ENCODE measurements around the gene CRACR2B.

CRACR2B gene

DNA sequence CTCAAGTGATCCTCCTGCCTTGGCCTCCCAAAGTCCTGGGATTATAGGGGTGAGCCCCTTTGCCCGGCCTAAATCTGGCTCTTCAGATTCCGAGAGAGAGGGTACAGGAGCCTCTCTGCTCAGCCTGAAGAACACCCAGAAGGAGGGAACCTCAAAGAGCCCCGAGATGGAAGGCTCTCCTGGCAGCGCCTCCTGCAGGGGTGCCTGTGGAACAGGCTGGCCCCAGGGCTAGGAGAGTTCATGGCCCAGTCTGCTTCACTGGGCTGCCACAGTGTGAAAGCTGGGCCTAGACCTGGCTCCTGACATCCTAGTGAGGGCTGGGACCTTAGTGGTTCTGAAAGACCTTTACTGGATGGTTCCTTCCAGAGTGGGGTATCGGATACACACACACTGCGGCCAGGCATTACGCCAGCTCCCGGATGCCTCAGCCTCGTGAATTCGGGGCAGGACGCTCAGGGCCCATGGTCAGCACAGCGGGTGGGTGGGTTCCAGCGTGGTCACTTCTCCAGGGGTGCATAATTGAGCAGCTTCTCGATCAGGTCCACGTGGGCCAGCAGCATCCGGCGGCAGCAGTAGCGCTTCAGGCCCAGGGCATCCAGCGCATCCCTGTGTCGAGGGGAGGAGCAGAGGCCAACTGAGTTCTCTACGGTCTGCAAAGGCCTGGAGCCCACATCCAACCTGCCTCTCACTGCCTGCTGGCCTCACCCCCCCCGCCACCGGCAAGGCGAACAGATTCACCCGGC, 12.3 kb downstream of the CRACR2B start:
- no peak for DNase-seq

DNA sequence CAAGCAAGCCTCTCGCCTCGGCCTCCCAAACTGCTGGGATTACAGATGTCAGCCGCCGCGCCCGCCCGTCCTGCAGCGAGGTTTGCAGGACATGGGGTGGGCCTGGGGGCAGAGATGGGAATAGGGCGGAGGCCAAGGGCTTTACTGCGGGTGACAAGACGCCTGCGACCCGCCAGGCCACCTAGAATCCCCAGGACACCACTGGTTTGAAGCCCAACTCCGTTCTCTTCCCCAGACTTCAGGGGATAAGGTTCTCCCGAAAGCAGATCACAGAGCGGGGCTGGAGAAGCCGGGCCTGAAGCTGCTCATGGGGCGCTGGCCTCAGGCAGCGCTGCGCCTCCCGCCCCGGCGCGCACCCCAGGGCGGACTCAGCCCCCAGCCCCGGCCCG, 14.3 kb downstream of the CRACR2B start:
- no peak for DNase-seq

DNA sequence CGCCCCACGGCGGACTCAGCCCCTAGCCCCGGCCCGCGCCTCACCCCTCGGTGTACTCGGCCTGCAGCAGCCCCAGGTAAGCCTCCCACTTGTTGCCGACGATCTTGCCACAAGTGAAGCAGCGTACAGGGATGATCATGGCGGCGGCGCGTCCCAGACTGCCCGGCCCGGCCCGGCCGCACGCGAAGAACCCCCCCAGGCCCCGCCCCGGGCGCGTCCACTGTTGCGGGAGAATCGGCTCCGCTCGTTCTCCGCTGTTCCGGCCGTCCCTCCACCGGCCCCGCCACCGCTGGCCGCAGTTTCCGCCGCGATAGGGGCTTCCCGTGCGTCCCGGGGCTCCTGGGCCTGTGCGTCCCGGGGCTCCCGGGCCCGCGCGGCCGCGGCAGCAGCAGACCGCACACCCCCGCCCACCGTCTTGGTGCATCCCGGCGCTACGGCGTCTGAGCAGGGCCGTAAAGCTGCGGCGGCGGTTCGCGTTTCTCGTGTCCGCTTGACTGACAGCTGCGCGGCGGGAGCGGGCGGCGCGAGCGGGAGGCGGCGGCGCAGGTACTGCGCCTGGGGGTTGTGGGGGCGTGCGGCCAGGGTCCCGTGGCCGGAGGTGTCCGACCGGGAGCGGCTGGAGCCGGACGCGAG, 14.8 kb downstream of the CRACR2B start, which contains the start of the genes POLR2L and TSPAN4:
POLR2L (minus strand) TSS at position 160 of the 633 bp plus-strand sequence; CDS start at position 139, 21 bp downstream.
TSPAN4 (plus strand) TSS at position 483 of the 633 bp plus-strand sequence. CDS start 7,453 bp downstream, outside the sequence.
- peak; percentile 89 for DNase-seq

DNA sequence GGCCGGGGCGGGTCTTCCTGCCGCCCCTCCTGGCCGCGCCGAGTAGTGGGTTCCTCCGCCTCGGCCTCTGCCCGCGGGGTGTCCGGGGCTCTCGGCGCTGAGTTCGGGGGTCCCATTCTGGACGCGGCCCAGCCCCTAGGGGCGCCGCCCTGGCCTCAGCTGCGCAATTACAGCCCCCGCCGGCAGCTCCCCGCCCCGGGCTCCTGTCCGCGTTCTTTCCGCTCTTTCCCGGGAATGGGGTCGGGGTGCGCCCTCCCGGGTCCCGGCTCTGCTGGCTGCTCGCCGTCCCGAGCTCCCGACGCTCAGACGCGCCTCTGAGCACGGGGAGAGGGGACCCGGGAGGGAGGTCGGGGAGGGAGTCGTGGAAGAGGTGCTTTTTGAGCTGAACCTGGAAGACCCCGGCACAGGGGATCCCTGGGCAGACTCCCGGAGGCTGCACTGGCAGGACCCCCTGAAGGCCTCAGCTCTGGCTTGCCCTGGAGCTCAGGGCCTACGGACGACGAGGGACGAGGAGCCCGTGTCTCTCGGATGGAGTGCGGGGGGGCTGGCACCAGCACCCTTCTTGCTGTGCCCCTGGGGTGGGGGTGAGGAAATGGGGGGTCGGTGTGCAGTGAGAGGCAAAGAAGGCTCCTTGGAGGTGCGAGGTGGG, 15.5 kb downstream of the CRACR2B start:
- DNase-seq = no peak

DNA sequence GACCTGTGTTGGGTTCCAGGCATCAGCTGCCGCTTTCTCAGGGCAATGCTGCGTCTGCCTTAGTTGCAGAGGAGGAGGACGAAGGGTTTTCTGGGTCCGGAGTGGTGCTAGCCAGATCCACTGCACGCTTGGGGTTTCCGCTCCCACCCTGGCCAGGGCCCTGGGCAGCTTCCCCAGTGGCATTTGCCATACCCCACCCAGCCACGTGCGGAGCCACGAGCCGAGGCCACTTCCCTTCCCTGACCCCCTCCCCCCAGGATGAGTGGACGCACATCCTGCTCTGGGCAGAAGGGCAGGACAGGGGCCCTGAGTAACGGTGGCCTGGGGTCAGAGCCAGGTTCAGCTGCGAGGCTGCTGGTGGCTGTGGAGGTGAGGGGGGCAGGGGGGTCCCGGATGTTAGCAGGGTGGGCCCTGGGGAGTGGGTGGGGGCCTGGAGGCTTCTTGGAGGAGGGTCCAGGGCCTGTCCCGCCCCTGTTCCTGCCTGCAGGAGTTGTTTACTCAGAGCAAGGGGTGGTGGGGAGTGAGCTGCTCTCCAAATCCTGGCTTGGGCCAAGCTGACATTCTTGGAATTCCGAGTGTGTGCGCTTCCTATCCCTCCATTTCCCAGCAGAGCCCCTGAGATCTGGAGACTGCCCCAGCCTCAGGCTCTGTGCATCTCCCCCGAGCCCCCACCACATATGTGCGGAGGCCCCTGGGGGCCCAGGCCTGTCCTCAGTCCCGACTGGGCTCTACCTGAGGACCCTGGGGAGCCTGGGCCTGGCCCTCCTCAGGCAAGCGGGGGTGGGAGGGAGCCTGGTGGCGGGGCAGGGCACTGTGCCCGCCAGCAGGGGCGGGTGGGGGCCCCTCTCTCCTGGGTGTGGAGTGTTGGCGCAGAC, 16.3 kb downstream of the CRACR2B start:
- DNase-seq = no peak

DNA sequence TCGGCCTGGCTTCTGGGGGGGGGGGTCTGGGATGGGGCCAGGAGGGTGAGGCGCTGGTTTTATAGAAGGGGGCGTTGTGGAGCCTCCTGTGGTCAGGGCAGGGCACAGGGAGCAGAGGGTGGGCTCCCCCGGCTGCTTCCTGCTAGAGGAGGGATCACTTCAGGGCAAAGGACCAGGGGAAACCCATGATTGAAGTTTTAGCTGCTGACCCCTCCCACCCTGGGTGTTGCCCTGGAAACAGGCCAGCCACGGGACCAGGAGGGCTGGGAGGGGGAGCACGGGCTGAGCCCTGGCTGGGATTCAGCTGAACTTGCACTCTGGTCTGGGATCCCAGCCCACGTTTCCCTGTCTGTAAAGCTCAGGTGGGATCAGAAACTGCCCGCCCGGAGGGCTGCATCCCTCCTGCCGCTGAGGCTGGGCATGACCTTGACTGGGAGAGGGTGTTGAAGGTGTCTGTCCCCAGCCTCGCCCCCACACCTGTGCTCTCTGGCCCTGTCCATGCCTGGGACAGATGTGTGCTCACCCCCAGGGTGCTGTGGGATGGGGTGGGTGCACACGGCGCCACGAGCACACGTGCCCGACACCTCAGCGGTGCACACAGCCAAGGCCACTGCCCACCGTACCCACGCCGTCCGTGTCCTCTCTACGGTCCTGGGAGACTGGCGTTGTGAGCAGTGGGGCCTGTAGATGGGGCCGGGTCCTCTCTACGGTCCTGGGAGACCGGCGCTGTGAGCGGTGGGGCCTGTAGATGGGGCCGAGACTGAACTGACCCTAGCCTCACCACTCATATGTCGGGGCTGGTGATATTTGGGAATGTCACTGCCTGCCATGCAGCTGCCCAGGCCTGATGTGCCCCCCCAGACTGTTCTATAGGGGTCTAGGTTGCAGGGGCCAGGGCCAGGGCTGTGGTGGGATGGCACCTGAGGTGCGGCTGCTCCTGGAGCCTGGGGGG, 17.2 kb downstream of the CRACR2B start:
- no peak for DNase-seq

DNA sequence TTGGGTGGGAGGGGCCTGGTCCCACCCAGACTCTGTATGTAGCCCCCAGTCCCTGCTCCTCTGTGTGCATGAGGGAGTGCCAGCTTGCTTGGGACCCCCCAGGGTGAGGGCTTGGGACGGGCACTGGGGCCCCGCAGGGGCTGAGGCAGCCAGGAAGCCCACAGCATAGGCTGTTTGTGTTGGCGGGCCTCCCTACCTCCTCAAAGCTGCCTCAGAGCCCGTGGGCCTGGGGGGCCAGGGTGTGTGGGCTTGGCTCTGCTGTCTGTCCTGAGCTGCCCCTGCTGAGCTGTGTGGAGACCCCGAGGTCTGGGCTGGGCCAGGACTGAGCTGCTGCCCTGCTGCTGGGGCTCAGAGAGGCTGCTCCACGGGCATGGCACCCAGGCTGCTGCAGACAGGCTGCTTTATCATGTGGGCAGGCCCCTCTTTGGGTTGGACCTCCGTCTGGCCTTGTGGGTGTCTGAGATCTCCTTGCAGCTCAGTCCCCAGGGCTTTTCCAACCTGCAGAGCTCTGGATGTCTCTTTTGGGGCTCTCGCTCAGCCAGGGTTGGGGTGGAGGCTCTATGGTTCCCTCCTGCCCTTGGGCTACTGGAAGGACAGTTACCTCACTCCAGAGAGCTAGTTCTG, 18.3 kb downstream of the CRACR2B start:
- no peak for DNase-seq

DNA sequence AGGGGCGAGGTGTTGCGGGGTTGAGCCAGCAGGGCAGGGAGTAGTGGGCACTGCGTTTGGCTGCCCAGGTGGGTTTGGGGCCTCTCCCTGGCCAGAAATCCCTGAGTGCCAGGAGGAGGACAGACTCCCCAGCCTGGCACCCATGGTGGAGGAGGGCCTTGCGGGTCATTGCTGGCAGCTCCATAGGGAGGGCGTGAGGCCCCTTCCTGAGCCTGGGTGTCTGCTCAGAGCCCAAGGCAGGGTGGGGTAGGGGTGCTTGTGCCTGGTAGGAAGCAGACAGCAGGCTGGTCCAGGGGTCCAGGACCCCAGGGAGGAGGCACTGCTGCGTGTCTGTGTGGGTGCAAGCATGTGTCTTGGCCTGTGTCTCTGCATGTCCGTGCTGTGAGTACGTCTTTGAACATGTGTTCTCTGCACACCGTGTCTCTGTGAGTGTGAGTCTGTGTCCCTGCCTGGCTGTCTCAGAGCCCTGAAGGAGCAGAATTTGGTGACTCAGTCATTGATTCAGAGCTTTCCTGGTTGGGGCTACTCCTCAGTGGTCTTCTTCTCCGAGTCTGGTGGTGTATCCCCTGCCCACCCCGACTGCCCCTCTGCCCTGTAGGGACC, 18.9 kb downstream of the CRACR2B start:
- DNase-seq = no peak

DNA sequence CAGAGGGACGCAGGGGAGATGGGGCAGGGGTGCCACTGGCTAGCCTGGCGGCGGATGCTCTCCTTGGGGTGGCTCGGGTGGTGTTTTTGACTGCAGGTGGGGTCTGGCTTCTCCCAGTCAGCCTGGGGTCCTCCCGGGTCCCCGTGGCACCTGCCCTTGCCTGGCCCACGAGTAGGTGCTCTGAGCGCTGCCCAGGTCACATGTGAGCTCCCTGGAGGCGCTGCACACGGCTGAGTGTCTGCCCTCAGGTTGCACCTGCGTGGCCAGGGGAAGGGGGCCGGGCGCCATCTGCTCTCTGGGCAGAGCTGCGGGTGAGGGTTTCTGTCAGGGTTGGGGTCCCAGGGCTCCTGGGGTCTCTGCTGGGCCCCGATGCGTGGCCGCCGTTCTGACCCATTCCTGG, 20.2 kb downstream of the CRACR2B start:
- no peak for DNase-seq

DNA sequence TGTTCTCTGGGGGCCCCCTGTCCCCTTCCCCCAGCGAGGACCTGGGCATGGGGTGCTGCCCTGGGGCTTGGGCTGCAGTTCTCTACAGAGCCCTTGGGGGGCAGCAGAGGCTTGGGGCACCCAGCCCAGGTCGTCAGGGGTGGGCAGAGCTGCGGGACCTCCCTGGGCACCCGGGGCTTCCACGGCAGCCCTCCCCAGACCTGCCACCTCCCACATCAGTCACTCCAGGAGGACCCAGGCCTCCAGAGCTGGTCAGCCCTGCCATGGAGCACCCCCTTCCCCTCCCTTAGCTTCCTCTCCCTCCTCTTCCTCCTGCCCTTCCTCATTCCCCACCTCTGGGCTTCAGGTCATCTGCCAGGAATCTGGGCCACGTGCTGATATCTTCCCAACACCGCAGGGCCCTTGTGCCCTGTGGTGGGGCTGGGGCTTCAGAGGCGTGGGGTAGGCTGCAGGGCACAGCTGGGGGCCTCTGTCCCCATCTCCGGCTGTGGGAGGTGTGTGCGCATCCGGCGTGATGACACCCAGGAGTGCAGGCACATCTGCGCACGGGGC, 20.7 kb downstream of the CRACR2B start:
- DNase-seq = peak; percentile 71

DNA sequence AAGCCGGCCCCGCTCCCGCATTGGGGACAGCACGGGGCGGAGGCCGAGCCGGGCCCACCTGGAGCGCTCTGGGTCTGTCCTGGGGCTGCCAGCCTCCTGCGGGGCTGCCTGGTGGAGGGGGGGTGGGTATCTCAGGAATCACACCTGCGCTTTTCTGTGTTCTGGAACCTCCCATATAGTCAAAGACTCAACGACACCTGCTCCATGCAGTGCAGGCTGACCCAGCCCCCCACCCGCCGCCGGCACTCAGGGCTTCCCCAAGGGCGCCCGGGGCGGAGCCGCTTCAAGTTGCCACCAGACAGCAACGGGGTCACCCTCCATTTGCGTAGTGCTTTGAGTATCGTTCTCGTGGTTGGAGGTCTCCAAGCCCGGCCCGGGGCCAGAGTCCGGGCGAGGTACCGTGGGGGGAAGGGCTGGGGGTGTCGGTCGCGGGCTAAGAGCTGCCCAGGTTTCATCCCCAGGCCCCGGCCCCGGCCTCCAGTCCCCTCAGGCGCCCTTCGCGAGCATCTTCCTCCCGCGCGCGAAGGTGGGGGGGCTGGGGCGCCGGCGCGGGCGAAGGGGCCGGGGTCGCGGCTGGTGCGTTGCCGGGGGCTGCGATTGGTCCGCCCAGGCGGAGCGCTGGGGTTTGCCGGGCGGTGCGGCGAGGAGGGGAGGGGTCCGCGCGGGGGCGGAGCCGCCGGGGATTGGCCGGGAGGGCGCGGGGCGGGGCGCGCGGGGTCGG, 21.5 kb downstream of the CRACR2B start:
- DNase-seq = peak; percentile 42

DNA sequence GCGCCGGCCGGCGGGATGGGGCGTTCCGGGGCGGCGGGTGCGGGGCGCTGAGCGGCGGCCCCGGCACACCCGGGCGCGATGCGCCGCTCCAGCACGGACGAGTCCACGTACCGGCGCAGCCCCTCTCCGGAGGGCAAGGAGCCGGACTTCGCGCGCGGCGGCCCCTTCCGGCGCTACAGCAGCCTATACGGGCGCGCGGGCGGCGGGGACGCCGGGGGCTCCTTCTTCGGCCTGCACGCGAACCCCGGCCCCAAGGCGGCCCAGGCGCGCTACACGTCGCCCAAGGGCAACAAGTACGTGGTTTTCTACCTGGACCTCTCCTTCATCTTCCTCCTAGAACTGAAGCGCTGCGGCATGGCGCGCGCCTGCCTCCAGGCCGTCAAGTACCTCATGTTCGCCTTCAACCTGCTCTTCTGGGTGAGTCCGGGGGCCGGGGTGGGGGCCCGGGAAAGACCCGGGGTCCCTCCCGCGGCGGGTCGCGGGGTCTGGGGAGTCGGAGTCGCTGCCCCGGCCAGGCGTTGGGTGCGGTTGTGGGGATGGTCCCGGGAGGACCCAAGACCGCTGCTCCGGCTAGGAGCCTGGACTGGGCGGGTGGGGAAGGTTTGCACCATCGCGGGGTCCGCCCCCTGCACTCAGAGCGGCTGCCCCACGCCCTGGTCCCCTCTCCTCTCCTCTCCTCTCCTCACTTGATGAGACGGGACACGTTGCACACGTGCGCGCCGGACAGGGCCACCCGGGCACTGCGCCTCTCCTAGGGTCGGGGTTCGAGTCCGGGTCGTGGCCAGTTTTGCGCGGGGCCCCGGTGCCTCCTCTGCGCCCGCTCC, 22.4 kb downstream of the CRACR2B start:
- no peak for DNase-seq

DNA sequence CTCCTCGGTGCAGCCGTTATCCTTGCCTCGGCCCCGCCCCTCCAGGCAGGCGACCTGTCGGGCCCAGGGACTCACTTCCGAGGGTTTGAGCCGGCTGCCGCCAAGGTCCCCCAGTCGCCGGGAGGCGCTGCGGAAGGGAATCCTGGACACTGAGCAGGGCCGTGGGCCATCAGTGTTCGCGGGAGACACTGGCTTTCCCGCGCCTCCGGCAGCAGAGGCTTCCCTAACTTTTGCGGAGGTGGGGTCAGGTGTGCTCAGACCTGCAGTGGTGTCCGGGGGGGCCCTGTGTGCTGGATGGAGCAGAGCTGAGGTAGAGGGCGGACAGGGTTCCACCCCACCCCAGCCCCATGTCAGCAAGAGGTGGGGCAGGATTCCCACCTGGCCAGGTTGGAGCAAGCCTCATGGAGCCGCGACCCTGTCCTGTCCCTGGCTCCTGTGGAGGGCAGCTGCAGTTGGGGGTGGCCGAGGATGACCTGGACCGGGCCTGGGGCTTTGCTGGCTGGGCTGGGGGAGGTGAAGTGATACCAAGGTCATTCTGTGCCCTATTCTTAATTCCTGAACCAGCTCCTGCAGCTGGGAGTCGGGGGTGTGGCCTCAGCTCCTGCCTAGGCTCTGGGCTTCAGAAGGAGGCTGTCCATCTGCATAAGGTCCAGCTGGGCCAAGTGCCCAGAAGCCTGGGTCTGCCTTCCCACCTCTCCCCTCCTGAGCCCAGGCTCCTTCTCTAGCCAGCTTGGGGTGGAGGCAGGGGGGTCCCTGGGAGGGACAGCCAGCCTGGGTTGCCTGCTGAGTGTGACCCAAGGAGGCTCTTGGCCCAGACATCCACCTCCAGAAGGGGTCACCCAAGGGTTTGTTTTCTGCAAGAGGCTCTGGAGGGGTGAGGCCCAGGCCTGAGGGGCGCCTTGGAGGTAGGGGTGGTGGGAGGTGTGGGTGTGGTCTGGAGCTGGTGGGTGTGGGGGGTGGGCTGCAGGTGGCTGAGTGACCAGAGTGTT, 23.4 kb downstream of the CRACR2B start:
- DNase-seq = no peak

DNA sequence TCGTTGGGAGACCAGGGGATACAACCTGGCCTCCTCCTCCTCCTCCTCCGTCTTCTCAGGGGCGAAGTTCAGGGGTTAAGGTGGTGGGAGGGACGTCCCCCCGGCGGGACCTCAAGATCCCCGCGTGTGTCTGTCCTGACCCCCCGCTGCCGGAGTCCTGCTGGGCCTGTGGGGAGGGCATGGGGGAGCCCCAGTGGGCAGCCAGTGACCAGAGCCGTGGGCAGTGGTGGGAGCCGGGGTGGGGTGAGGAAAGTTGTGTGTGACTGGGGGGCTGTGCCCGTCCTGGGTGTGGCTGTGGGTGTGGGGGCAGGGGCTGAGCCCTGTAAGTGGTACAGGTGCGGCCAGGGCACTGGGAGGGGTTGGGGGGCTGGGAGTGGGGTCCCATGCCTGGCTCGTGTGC, 25.0 kb downstream of the CRACR2B start:
- no peak for DNase-seq

DNA sequence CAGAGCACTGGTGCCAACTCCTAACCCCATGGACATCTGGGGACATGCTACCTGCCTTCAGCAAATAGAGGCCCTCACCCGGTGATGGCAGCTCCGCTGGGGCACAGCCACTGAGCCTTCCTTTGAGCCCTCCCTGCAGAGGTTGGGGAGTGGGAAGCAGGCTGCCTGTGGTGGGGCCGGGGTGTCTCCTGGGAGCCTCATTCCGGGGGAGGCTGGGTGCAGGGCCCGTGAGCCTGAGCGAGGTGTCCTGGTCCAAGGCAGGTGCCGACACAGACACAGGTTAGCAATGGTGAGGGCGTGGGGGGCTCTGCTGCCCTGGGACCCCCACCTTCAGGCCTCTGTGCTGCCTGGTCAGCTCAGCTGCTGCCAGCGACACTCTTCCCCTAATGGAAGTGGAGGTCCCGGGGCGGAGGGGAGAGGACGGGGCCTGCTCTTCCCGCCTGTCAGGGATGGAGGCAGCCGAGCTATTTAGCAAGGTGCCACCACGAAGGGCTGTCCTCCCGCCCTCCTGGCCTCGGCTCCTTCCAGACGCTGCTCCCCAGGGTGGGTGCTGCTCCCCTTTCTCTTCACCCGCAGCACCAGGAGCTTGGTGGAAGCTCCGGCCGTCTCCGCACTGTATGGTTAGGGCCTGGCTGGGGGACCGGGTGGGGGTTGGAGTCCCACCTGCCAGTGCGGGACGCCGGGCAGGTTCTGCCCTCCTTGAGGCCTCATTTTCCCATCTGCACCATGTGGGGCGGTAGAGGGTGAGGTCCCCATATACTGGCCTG, 26.1 kb downstream of the CRACR2B start:
- DNase-seq = no peak

DNA sequence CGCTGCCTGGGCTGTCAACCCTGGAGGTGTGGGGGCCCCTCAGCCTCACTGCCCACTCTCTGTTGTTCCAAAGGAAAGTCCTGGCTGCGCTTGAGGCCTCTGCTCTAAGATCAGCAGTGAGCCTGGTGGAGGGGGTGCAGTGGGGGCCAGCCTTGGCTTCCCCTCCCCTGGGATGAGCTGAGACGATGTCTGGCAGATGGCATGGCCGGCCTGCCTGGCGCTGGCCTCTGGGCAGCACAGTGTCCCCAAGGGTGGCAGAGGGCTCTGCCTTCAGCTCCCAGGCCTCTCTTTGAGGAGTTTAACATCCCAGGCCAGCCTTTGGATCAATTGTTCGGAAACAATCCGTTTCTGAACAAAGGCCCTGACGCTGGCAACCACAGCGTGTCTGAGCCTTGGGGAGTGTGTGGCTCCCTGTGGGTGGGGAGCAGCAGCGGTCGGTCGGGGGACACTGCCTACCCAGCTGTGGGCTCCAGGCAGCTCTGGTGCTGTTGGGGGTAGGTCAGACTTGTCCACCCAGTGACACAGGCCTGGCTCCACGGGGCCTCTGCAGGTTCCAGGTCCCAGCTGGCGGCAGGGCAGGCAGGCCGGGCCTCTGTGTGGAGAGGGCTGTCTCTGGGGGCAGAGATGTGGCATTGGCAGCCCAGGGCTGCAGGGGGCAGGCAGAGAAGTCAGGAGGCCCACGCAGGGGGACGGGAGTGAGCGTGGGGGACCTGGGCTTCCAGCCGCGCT, 27.0 kb downstream of the CRACR2B start:
- DNase-seq = no peak

Measured in CD4-positive, alpha-beta T cell treated with Interleukin-21 for 1 hour (primary cell).